GM12874 (cell line): ENCODE measurements around the gene IDH3B.

ENCODE experiments used
- TF ChIP-seq, protein P1 (sequence below): IDR thresholded peaks from 2 replicates; pipeline ENCODE4 v1.5.1; 2011; ENCODE audit warnings: low read depth, mild to moderate bottlenecking, control low read depth, low read length, moderate library complexity; ENCODE audit not compliant: insufficient read depth

IDH3B gene

DNA sequence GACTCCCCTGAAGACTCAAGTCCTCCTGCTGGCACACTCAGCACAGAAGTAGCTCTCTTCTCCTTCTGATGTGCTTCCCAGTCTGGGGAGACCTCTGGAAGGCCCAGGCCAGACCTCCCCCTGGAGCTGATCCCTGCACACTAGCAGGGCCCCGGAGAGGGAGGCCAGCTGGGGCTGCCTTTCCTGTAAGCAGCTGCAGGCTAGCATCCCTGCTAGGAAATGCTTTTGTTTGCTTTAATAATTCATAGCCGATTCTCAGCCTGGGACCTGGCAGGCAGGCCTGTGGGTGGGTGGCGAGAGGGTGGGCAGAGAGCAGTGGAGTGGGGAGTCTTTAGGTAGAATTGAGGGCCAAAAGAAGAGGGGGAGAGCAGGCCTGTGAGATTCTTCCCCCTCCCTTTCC lies 33.8 kb upstream of the IDH3B start:
- TF ChIP-seq, protein P1, sequence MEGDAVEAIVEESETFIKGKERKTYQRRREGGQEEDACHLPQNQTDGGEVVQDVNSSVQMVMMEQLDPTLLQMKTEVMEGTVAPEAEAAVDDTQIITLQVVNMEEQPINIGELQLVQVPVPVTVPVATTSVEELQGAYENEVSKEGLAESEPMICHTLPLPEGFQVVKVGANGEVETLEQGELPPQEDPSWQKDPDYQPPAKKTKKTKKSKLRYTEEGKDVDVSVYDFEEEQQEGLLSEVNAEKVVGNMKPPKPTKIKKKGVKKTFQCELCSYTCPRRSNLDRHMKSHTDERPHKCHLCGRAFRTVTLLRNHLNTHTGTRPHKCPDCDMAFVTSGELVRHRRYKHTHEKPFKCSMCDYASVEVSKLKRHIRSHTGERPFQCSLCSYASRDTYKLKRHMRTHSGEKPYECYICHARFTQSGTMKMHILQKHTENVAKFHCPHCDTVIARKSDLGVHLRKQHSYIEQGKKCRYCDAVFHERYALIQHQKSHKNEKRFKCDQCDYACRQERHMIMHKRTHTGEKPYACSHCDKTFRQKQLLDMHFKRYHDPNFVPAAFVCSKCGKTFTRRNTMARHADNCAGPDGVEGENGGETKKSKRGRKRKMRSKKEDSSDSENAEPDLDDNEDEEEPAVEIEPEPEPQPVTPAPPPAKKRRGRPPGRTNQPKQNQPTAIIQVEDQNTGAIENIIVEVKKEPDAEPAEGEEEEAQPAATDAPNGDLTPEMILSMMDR = no peak

GRCh38 chr20:2696646-2697045 lies 32.6 kb upstream of the IDH3B start:
- TF ChIP-seq, protein P1 = no peak

DNA sequence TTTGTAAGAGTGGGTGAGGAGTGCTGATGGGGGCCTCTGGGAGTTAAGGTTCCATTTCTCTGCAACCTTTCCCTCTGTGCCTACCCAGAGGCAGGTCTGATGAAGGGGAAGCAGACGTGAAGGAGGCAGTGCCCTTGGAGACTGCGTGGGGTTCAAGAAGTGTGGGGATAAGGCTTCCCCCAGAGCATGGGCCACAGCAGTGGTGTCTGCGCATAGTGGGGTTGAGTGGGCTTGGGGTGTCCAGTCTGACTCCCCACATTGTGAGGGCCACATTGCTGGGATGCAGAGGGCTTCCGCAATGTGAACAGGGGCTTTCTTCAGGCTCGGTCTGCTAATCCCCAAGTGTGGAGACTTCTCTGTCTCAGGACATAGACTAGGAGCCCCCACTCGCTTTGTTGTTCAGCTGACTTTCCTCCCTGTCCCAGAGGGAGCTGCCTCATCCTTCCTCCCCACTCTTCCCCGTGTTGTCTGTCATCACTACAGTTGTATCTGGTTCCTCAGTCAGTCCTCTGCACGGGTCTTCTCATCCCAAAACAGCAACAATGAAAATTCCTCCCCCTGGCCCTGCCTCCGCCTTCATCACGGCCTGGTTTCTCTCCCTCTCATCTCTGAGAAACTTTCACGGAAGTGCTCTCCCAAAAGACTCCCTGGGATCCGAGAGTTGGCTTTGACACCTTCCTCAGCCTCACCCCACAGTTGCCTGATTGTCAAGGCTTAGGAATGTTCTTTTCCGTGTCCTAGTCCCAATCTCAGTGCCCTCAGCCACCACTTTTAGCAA lies 31.4 kb upstream of the IDH3B start:
- TF ChIP-seq, protein P1 = no peak

DNA sequence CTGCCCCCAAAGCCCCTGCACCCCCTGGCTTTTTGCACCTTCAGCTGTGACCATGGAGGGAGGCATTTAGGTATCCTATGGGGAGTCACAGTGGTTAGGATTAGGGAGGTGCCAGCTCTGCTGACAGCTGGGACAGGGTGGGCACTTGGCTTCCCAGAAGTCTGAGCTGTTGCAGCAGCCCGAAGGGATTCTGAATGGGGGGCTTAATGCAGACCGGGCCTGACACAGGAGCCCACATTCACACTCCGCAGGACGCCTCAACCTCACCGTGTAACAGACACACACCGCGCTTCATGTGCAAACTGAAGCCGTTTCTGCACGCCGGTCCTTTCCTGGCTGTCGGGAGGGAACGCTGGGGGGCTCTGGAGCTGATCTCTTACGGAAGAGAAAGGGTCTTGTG lies 30.5 kb upstream of the IDH3B start:
- TF ChIP-seq, protein P1 = no peak

- TF ChIP-seq, protein P1 = no peak
Measured at GRCh38 chr20:2694008-2694471, 30.0 kb upstream of the IDH3B start.

GRCh38 chr20:2693286-2694007 lies 29.4 kb upstream of the IDH3B start:
- TF ChIP-seq, protein P1 = no peak

- TF ChIP-seq, protein P1 = no peak
Measured at GRCh38 chr20:2692886-2693285, 28.9 kb upstream of the IDH3B start.
